Naive thymus-derived CD4-positive, alpha-beta T cell (primary cell): ENCODE data around the gene HOXA13. TPM values are rescaled to one million over a fixed set of nuclear protein-coding genes. Genes with fewer than 3 reads are reported as not detected.

Experiments used
- ATAC-seq: fragments of 150-1000 bp; cut with Tn5 transposase; 2 replicates; pipeline ENCODE4 v1.10.0; 2021; ENCODE audit warnings: mild to moderate bottlenecking, moderate library complexity
- CTCF ChIA-PET: fragments of 350-600 bp; sonication (Branson Sonifier 250); formaldehyde crosslinking; loops from one replicate; lab custom pipeline; 2021; ENCODE audit warnings: antibody characterized with exemption; lab: Charles Lee
- POLR2A ChIA-PET: fragments of 350-600 bp; sonication (Branson Sonifier 250); formaldehyde crosslinking; loops from one replicate; lab custom pipeline; 2021; ENCODE audit warnings: antibody characterized with exemption, inconsistent platforms; lab: Charles Lee
- DNase-seq, 9 donors: peaks; one replicate each; pipeline versions ENCODE4 v3.0.0 to v3.0.0-alpha.2; 2020 to 2022; ENCODE audit warnings: mixed read lengths in 1 of 9
- H3K27ac ChIP-seq: one replicate; pipeline ENCODE4 v1.7.0; 2013; ENCODE audit warnings: mild to moderate bottlenecking, low read depth, low read length, moderate library complexity
- H3K27me3 ChIP-seq, 2 donors: one replicate each; pipeline ENCODE4 v1.7.0; 2013; ENCODE audit warnings: low read length in 2 of 2, mild to moderate bottlenecking in 2 of 2, moderate library complexity in 2 of 2; ENCODE audit not compliant: control insufficient read depth in 2 of 2, insufficient read depth in 2 of 2
- H3K36me3 ChIP-seq, 3 experiments: 1 replicate in 2 of 3; 2 replicates in 1 of 3; pipeline ENCODE4 v1.7.0; 2013; ENCODE audit warnings: low read length in 3 of 3, mild to moderate bottlenecking in 3 of 3, moderate library complexity in 1 of 3; ENCODE audit not compliant: insufficient read depth in 3 of 3, control insufficient read depth in 2 of 3
- H3K4me1 ChIP-seq, 2 donors: one replicate each; pipeline ENCODE4 v1.7.0; 2013; ENCODE audit warnings: low read length in 2 of 2, mild to moderate bottlenecking in 2 of 2, moderate library complexity in 1 of 2; ENCODE audit not compliant: control insufficient read depth in 2 of 2, insufficient read depth in 2 of 2
- H3K4me3 ChIP-seq: 2 replicates; pipeline ENCODE4 v1.7.0; 2013; ENCODE audit warnings: mild to moderate bottlenecking, low read length
- H3K9me3 ChIP-seq, 3 experiments: 1 replicate in 2 of 3; 2 replicates in 1 of 3; pipeline ENCODE4 v1.7.0; 2013; ENCODE audit warnings: low read length in 3 of 3; ENCODE audit not compliant: control insufficient read depth in 2 of 3
- H3K27ac Mint-ChIP-seq, 9 donors: one replicate each; pipeline ENCODE4 v1.8.0; 2020 to 2022; ENCODE audit warnings: mixed read lengths in 9 of 9, mild to moderate bottlenecking in 8 of 9, moderate library complexity in 5 of 9, inconsistent platforms in 2 of 9
- H3K27me3 Mint-ChIP-seq, 5 donors: one replicate each; pipeline ENCODE4 v1.8.0; 2021 to 2022; ENCODE audit warnings: mixed read lengths in 5 of 5, mild to moderate bottlenecking in 1 of 5
- H3K36me3 Mint-ChIP-seq, 5 donors: one replicate each; pipeline ENCODE4 v1.8.0; 2020 to 2022; ENCODE audit warnings: mixed read lengths in 5 of 5, mild to moderate bottlenecking in 3 of 5, inconsistent platforms in 1 of 5
- H3K4me1 Mint-ChIP-seq, 7 donors: one replicate each; pipeline ENCODE4 v1.8.0; 2020 to 2022; ENCODE audit warnings: mixed read lengths in 7 of 7, mild to moderate bottlenecking in 3 of 7, inconsistent platforms in 1 of 7
- H3K4me3 Mint-ChIP-seq, 10 donors: one replicate each; pipeline ENCODE4 v1.8.0; 2020 to 2022; ENCODE audit warnings: mild to moderate bottlenecking in 10 of 10, mixed read lengths in 10 of 10, moderate library complexity in 6 of 10, inconsistent platforms in 2 of 10
- H3K9me3 Mint-ChIP-seq, 11 donors: one replicate each; pipeline ENCODE4 v1.8.0; 2020 to 2022; ENCODE audit warnings: mixed read lengths in 11 of 11, mild to moderate bottlenecking in 4 of 11, inconsistent platforms in 1 of 11, moderate library complexity in 1 of 11
- intact Hi-C, 2 donors: fragments of 100-400 bp; cut with micrococcal nuclease; formaldehyde crosslinking; loops; one replicate each; pipeline ENCODE4 v1.15.1; 2023
- polyA plus RNA-seq, 2 donors: library from polyadenylated mRNA; unstranded; fragments of 300-500 nt; fragmentation: Illumina TruSeq; gene quantifications; one replicate each; pipeline ENCODE4 v1.2.3, GENCODE V29; 2021
- total RNA-seq, 6 experiments: library from RNA in 5 of 6; stranded (reverse) in 5 of 6; gene quantifications; 1 replicate in 5 of 6; 2 replicates in 1 of 6; pipeline ENCODE4 v1.2.3 and lab custom pipeline; 2021 to 2026

The HOXA13 gene
- total and polyA plus RNA-seq, 7 experiments from 2014 or later, result not detected

- H3K36me3 ChIP-seq, result no peaks in the 10 kb centered on the region
- H3K9me3 ChIP-seq, result no peaks in the 10 kb centered on the region
- DNase-seq, result no peak
- no peak overlapping the region for H3K27ac ChIP-seq
- peak overlapping the region in 9 of 10 donors; percentile 7 to 84 (median 67) for H3K4me3 Mint-ChIP-seq
- no peak for ATAC-seq
- peaks cover 20 to 57% (median 41%) of the 10 kb centered on the region in 7 donors for H3K4me1 Mint-ChIP-seq
- CTCF ChIA-PET, result interaction anchor here (1.0 kb wide), 1 partner anchor 826 kb away, joined by 3 read pairs; no protein-coding TSS in a partner anchor
- peaks cover 0 to 4% (median 0%) of the 10 kb centered on the region in 5 donors for H3K36me3 Mint-ChIP-seq
- intact Hi-C loops, result loop anchor here (10.0 kb wide), 4 partner anchors 983 to 1763 kb away; partner anchors contain the start of gene TRIL (in 1 of the 2)
- H3K4me3 ChIP-seq, result no peak overlapping the region
- peaks cover 36 to 78% of the 10 kb centered on the region in 2 donors for H3K27me3 ChIP-seq
- H3K4me1 ChIP-seq, result peaks cover 22 to 41% of the 10 kb centered on the region in 2 donors
- POLR2A ChIA-PET, result no interaction called here
- peaks cover 87 to 93% (median 92%) of the 10 kb centered on the region in 5 donors for H3K27me3 Mint-ChIP-seq
- peak overlapping the region in 2 of 9 donors; percentile 28 to 58 for H3K27ac Mint-ChIP-seq
- H3K9me3 Mint-ChIP-seq, result peaks cover 0 to 8% (median 0%) of the 10 kb centered on the region in 11 donors
Measured at GRCh38 chr7:27191833-27192545, 7.9 kb downstream of the HOXA13 start.

GRCh38 chr7:27191161-27191731, 8.6 kb downstream of the HOXA13 start:
- H3K4me1 Mint-ChIP-seq, result peaks cover 19 to 62% (median 44%) of the 10 kb centered on the region in 7 donors
- H3K4me3 Mint-ChIP-seq, result peak overlapping the region in 7 of 10 donors; percentile 1 to 74 (median 19)
- CTCF ChIA-PET, result no interaction called here
- H3K27me3 Mint-ChIP-seq, result peaks cover 87 to 93% (median 92%) of the 10 kb centered on the region in 5 donors
- H3K36me3 ChIP-seq, result no peaks in the 10 kb centered on the region
- peaks cover 29 to 41% of the 10 kb centered on the region in 2 donors for H3K4me1 ChIP-seq
- peaks cover 0 to 9% (median 0%) of the 10 kb centered on the region in 11 donors for H3K9me3 Mint-ChIP-seq
- peaks cover 41 to 78% of the 10 kb centered on the region in 2 donors for H3K27me3 ChIP-seq
- no peaks in the 10 kb centered on the region for H3K9me3 ChIP-seq
- H3K27ac Mint-ChIP-seq, result peak overlapping the region in 3 of 9 donors; percentile 3 to 48 (median 38)
- no peak overlapping the region for H3K4me3 ChIP-seq
- POLR2A ChIA-PET, result interaction anchor here (0.7 kb wide), 1 partner anchor 508 kb away, joined by 3 read pairs; no protein-coding TSS in a partner anchor
- DNase-seq (peak in 1 of 9 donors; percentile 3), ATAC-seq (no peak)
- H3K36me3 Mint-ChIP-seq, result peaks cover 0 to 4% (median 0%) of the 10 kb centered on the region in 5 donors
- no peak overlapping the region for H3K27ac ChIP-seq
- intact Hi-C loops, result loop anchor here (10.0 kb wide), 4 partner anchors 984 to 1764 kb away; partner anchors contain the start of gene TRIL (in 1 of the 2)

- no peaks in the 10 kb centered on the region for H3K36me3 ChIP-seq
- ATAC-seq, result no peak
- ChIA-PET POLR2A (no interaction called here), CTCF (interaction anchor here (0.6 to 1.6 kb wide), 2 partner anchors 11 to 506 kb away, joined by 4 to 8 read pairs; no protein-coding TSS in a partner anchor)
- peaks cover 0 to 4% (median 0%) of the 10 kb centered on the region in 5 donors for H3K36me3 Mint-ChIP-seq
- intact Hi-C loops, result loop anchor here (2.0 to 10.0 kb wide), 8 partner anchors 17 to 1765 kb away; partner anchors contain the start of genes HOXA3 (in 2 of the 2), HIBADH (in 1 of the 2) and TRIL (in 1 of the 2)
- peaks cover 0 to 14% (median 0%) of the 10 kb centered on the region in 11 donors for H3K9me3 Mint-ChIP-seq
- H3K9me3 ChIP-seq, result no peaks in the 10 kb centered on the region
- H3K27me3 Mint-ChIP-seq, result peaks cover 88 to 96% (median 92%) of the 10 kb centered on the region in 5 donors
- peak overlapping the region in 6 of 10 donors; percentile 16 to 92 (median 57) for H3K4me3 Mint-ChIP-seq
- peaks cover 37 to 49% of the 10 kb centered on the region in 2 donors for H3K4me1 ChIP-seq
- peak in 1 of 9 donors; percentile 2 for DNase-seq
- peaks cover 50 to 80% of the 10 kb centered on the region in 2 donors for H3K27me3 ChIP-seq
- H3K27ac ChIP-seq, result no peak overlapping the region
- H3K4me1 Mint-ChIP-seq, result peaks cover 23 to 73% (median 55%) of the 10 kb centered on the region in 7 donors
- no peak overlapping the region for H3K4me3 ChIP-seq
- H3K27ac Mint-ChIP-seq, result peak overlapping the region in 5 of 9 donors; percentile 1 to 75 (median 31)
Measured at GRCh38 chr7:27189997-27190748, 9.7 kb downstream of the HOXA13 start.

GRCh38 chr7:27189295-27189996, 10.4 kb downstream of the HOXA13 start:
- H3K4me1 Mint-ChIP-seq, result peaks cover 29 to 80% (median 62%) of the 10 kb centered on the region in 7 donors
- peak overlapping the region; percentile 43 for H3K4me3 ChIP-seq
- H3K27ac ChIP-seq, result no peak overlapping the region
- H3K36me3 Mint-ChIP-seq, result peaks cover 0 to 4% (median 0%) of the 10 kb centered on the region in 5 donors
- H3K9me3 Mint-ChIP-seq, result peaks cover 0 to 15% (median 0%) of the 10 kb centered on the region in 11 donors
- intact Hi-C loops, result loop anchor here (2.0 to 5.0 kb wide), 4 partner anchors 17 to 1327 kb away; partner anchors contain the start of genes HOXA3 (in 2 of the 2) and HIBADH (in 1 of the 2)
- no peaks in the 10 kb centered on the region for H3K36me3 ChIP-seq
- peak overlapping the region in 9 of 10 donors; percentile 16 to 92 (median 81) for H3K4me3 Mint-ChIP-seq
- H3K4me1 ChIP-seq, result peaks cover 37 to 56% of the 10 kb centered on the region in 2 donors
- peaks cover 88 to 96% (median 92%) of the 10 kb centered on the region in 5 donors for H3K27me3 Mint-ChIP-seq
- ATAC-seq (no peak), DNase-seq (peak in 1 of 9 donors; percentile 4)
- H3K9me3 ChIP-seq, result no peaks in the 10 kb centered on the region
- ChIA-PET POLR2A (no interaction called here), CTCF (interaction anchor here (0.6 to 1.6 kb wide), 3 partner anchors 10 to 522 kb away, joined by 3 to 8 read pairs (median 4); no protein-coding TSS in a partner anchor)
- peaks cover 44 to 79% of the 10 kb centered on the region in 2 donors for H3K27me3 ChIP-seq
- H3K27ac Mint-ChIP-seq, result peak overlapping the region in 5 of 9 donors; percentile 27 to 75 (median 38)

- Mint-ChIP-seq H3K27ac (peak overlapping the region; percentile 19 to 88 (median 68)), H3K9me3 (peaks cover 0 to 15% (median 0%) of the 10 kb centered on the region in 11 donors), H3K4me3 (peak overlapping the region; percentile 61 to 92 (median 81)), H3K4me1 (peaks cover 28 to 82% (median 57%) of the 10 kb centered on the region in 7 donors), H3K27me3 (peaks cover 83 to 94% (median 88%) of the 10 kb centered on the region in 5 donors), H3K36me3 (peaks cover 0 to 4% (median 0%) of the 10 kb centered on the region in 5 donors)
- peaks cover 42 to 63% of the 10 kb centered on the region in 2 donors for H3K4me1 ChIP-seq
- DNase-seq, result peak in 7 of 9 donors; percentile 19 to 66 (median 61)
- H3K9me3 ChIP-seq, result no peaks in the 10 kb centered on the region
- H3K27me3 ChIP-seq, result peaks cover 41 to 79% of the 10 kb centered on the region in 2 donors
- intact Hi-C loops, result loop anchor here (2.0 to 5.0 kb wide), 4 partner anchors 16 to 1326 kb away; partner anchors contain the start of genes HOXA3 (in 2 of the 2) and HIBADH (in 1 of the 2)
- H3K27ac ChIP-seq, result no peak overlapping the region
- H3K4me3 ChIP-seq, result peak overlapping the region; percentile 43
- CTCF ChIA-PET, result interaction anchor here (0.6 to 1.6 kb wide), 4 partner anchors 9 to 825 kb away, joined by 3 to 8 read pairs (median 3); no protein-coding TSS in a partner anchor
- no peaks in the 10 kb centered on the region for H3K36me3 ChIP-seq
- POLR2A ChIA-PET, result interaction anchor here (0.9 to 1.0 kb wide), 3 partner anchors 20 to 585 kb away, joined by 3 read pairs; partner anchors contain the start of gene HOXA7
- ATAC-seq, result peak; percentile 45
Measured at GRCh38 chr7:27188386-27189294, 11.3 kb downstream of the HOXA13 start.
